Duodenal mucosa (tissue), 2 donors: ENCODE measurements around the gene ALLC.
"Not testable (repeated sequence)": the region's sequence is repeated elsewhere in the genome, so short reads cannot be mapped to it uniquely, and the experiment has no call there.

Source experiments
- H3K27ac ChIP-seq: one replicate; pipeline ENCODE4 v1.7.0; 2013; ENCODE audit warnings: low read depth, low read length
- H3K27me3 ChIP-seq, 2 donors: one replicate each; pipeline ENCODE4 v1.7.0; 2013; ENCODE audit warnings: low read length in 2 of 2, control low read depth in 1 of 2; ENCODE audit not compliant: insufficient read depth in 2 of 2, control insufficient read depth in 1 of 2
- H3K36me3 ChIP-seq, 2 donors: one replicate each; pipeline ENCODE4 v1.7.0; 2013; ENCODE audit warnings: low read length in 2 of 2, control low read depth in 1 of 2; ENCODE audit not compliant: insufficient read depth in 2 of 2, control insufficient read depth in 1 of 2
- H3K4me1 ChIP-seq, 2 donors: one replicate each; pipeline ENCODE4 v1.7.0; 2013; ENCODE audit warnings: low read length in 2 of 2, control low read depth in 1 of 2; ENCODE audit not compliant: insufficient read depth in 2 of 2, control insufficient read depth in 1 of 2
- H3K4me3 ChIP-seq, 2 donors: one replicate each; pipeline ENCODE4 v1.7.0; 2013; ENCODE audit warnings: low read length in 2 of 2, low read depth in 1 of 2
- H3K9ac ChIP-seq, 2 donors: one replicate each; pipeline ENCODE4 v1.7.0; 2013; ENCODE audit warnings: low read length in 2 of 2, low read depth in 1 of 2
- H3K9me3 ChIP-seq, 2 donors: one replicate each; pipeline ENCODE4 v1.7.0; 2013; ENCODE audit warnings: low read length in 2 of 2, control low read depth in 1 of 2; ENCODE audit not compliant: control insufficient read depth in 1 of 2

ALLC gene

GRCh38 chr2:3615541-3616200 lies 42.3 kb upstream of the ALLC start:
- not testable (repeated sequence) for H3K9me3 ChIP-seq, H3K27me3 ChIP-seq, H3K4me1 ChIP-seq, H3K36me3 ChIP-seq, H3K4me3 ChIP-seq, H3K27ac ChIP-seq, H3K9ac ChIP-seq

GRCh38 chr2:3616435-3617197 lies 41.4 kb upstream of the ALLC start:
- H3K36me3 ChIP-seq, H3K9ac ChIP-seq, H3K4me3 ChIP-seq, H3K9me3 ChIP-seq, H3K27me3 ChIP-seq, H3K27ac ChIP-seq, H3K4me1 ChIP-seq: not testable (repeated sequence)

- Histone ChIP-seq H3K27ac (no peak overlapping the region), H3K9me3 (no peaks in the 10 kb centered on the region), H3K4me1 (no peaks in the 10 kb centered on the region), H3K36me3 (no peaks in the 10 kb centered on the region), H3K27me3 (no peaks in the 10 kb centered on the region), H3K4me3 (no peak overlapping the region), H3K9ac (no peak overlapping the region)
Observed at GRCh38 chr2:3617198-3617890, 40.7 kb upstream of the ALLC start.

GRCh38 chr2:3618367-3618766 lies 39.6 kb upstream of the ALLC start:
- no peak overlapping the region for H3K27ac ChIP-seq
- H3K9ac ChIP-seq: no peak overlapping the region
- H3K4me3 ChIP-seq: no peak overlapping the region
- H3K4me1 ChIP-seq: no peaks in the 10 kb centered on the region
- no peaks in the 10 kb centered on the region for H3K9me3 ChIP-seq
- no peaks in the 10 kb centered on the region for H3K36me3 ChIP-seq
- H3K27me3 ChIP-seq: no peaks in the 10 kb centered on the region

- Histone ChIP-seq H3K9ac (no peak overlapping the region), H3K27me3 (no peaks in the 10 kb centered on the region), H3K4me3 (no peak overlapping the region), H3K27ac (no peak overlapping the region), H3K4me1 (no peaks in the 10 kb centered on the region), H3K9me3 (no peaks in the 10 kb centered on the region), H3K36me3 (no peaks in the 10 kb centered on the region)
Observed at GRCh38 chr2:3619033-3619432, 39.0 kb upstream of the ALLC start.

GRCh38 chr2:3619661-3620060 lies 38.3 kb upstream of the ALLC start:
- not testable (repeated sequence) for H3K27ac ChIP-seq, H3K27me3 ChIP-seq, H3K9ac ChIP-seq

GRCh38 chr2:3620834-3621233 lies 37.2 kb upstream of the ALLC start:
- Histone ChIP-seq H3K4me1 (no peaks in the 10 kb centered on the region), H3K27ac (no peak overlapping the region), H3K27me3 (no peaks in the 10 kb centered on the region), H3K36me3 (no peaks in the 10 kb centered on the region), H3K9me3 (no peaks in the 10 kb centered on the region), H3K4me3 (no peak overlapping the region), H3K9ac (no peak overlapping the region)

More at GRCh38 chr2:3619661-3620060, 38.3 kb upstream of the ALLC start:
- H3K4me3 ChIP-seq, H3K9me3 ChIP-seq, H3K4me1 ChIP-seq, H3K36me3 ChIP-seq: not testable (repeated sequence)

- no peaks in the 10 kb centered on the region for H3K36me3 ChIP-seq
- H3K9me3 ChIP-seq: no peaks in the 10 kb centered on the region
- no peak overlapping the region for H3K9ac ChIP-seq
- no peaks in the 10 kb centered on the region for H3K27me3 ChIP-seq
- H3K27ac ChIP-seq: no peak overlapping the region
- no peaks in the 10 kb centered on the region for H3K4me1 ChIP-seq
- no peak overlapping the region for H3K4me3 ChIP-seq
Observed at GRCh38 chr2:3622967-3623366, 35.0 kb upstream of the ALLC start.

GRCh38 chr2:3624059-3624794 lies 33.8 kb upstream of the ALLC start:
- H3K9ac ChIP-seq: no peak overlapping the region
- no peaks in the 10 kb centered on the region for H3K9me3 ChIP-seq
- H3K4me3 ChIP-seq: no peak overlapping the region
- no peaks in the 10 kb centered on the region for H3K4me1 ChIP-seq
- H3K36me3 ChIP-seq: no peaks in the 10 kb centered on the region
- H3K27ac ChIP-seq: no peak overlapping the region
- no peaks in the 10 kb centered on the region for H3K27me3 ChIP-seq

GRCh38 chr2:3625186-3625585 lies 32.8 kb upstream of the ALLC start:
- H3K27ac ChIP-seq: no peak overlapping the region

More at GRCh38 chr2:3625186-3625585, 32.8 kb upstream of the ALLC start:
- H3K9ac ChIP-seq: no peak overlapping the region
- H3K4me1 ChIP-seq: no peaks in the 10 kb centered on the region
- no peaks in the 10 kb centered on the region for H3K36me3 ChIP-seq
- no peak overlapping the region for H3K4me3 ChIP-seq
- H3K9me3 ChIP-seq: no peaks in the 10 kb centered on the region
- no peaks in the 10 kb centered on the region for H3K27me3 ChIP-seq
